K562 (cell line): Measurements from ENCODE around the gene CR2. TPM values are rescaled to one million over a fixed set of nuclear protein-coding genes. Genes with fewer than 3 reads are reported as not detected.

ENCODE experiments used
- ATAC-seq: fragments of 200-7000 bp; cut with Tn5 transposase; 3 replicates; pipeline ENCODE4 v1.9.1; 2020; ENCODE audit warnings: moderate library complexity
- BruUV-seq: library from RNA; stranded (reverse); fragments of 400-500 nt; replicated peaks from 2 replicates; lab custom pipeline; 2021; lab: Mats Ljungman, UMichigan
- CTCF ChIA-PET: fragments of 300-600 bp; formaldehyde crosslinking; extraction: SDS; loops from one replicate; lab custom pipeline; 2021; ENCODE audit warnings: low intra/inter-chr PET ratio; lab: Yijun Ruan, JAX
- POLR2A ChIA-PET: fragments of 300-600, 350-650 bp; sonication (Branson Sonifier 250); formaldehyde crosslinking; extraction: SDS; loops from one replicate; lab custom pipeline; 2021; ENCODE audit warnings: antibody characterized with exemption, inconsistent platforms; lab: Yijun Ruan, JAX
- DNase-seq, 4 experiments: peaks; one replicate each; pipeline versions ENCODE4 v3.0.0 to v3.0.0-alpha.2; 2011 to 2018; ENCODE audit warnings: low spot score in 3 of 4, mixed read lengths in 3 of 4; ENCODE audit errors: extremely low read depth in 1 of 4
- FAIRE-seq: peaks from 2 replicates; lab custom pipeline; 2011; peaks lifted over from hg19 to GRCh38; lab: Jason Lieb, UNC
- H2AFZ ChIP-seq: 2 replicates; pipeline ENCODE4 v1.6.0; 2011; ENCODE audit warnings: low read depth, low read length, control low read depth, inconsistent platforms
- H3K27ac ChIP-seq: fragments of 200-600 bp; 3 replicates; pipeline ENCODE4 v1.8.0; 2011; ENCODE audit warnings: low read depth, mild to moderate bottlenecking, control low read depth, inconsistent platforms, low read length, moderate library complexity, mixed read lengths; ENCODE audit errors: extremely low read depth
- H3K27me3 ChIP-seq, 2 experiments: fragments of 300-600 bp in 1 of 2; 2 replicates in 1 of 2; 3 replicates in 1 of 2; pipeline versions ENCODE4 v1.6.0 to v1.8.0; 2011; ENCODE audit warnings: inconsistent platforms in 2 of 2, low read length in 2 of 2, mild to moderate bottlenecking in 1 of 2, mixed read lengths in 1 of 2, moderate library complexity in 1 of 2; ENCODE audit not compliant: control insufficient read depth in 2 of 2, insufficient read depth in 2 of 2
- H3K36me3 ChIP-seq: fragments of 300-600 bp; 3 replicates; pipeline ENCODE4 v1.8.0; 2011; ENCODE audit warnings: mild to moderate bottlenecking, low read length, inconsistent platforms; ENCODE audit not compliant: control insufficient read depth, insufficient read depth
- H3K4me1 ChIP-seq, 2 experiments: fragments of 200-600 bp in 1 of 2; replicated peaks in 1 of 2; 2 replicates in 1 of 2; 3 replicates in 1 of 2; pipeline versions ENCODE4 v1.5.1 to v1.8.0; 2011; ENCODE audit warnings: inconsistent platforms in 2 of 2, low read length in 2 of 2, mild to moderate bottlenecking in 1 of 2, mixed read lengths in 1 of 2, moderate library complexity in 1 of 2; ENCODE audit not compliant: control insufficient read depth in 2 of 2, insufficient read depth in 2 of 2
- H3K4me2 ChIP-seq: 2 replicates; pipeline ENCODE4 v1.6.1; 2011; ENCODE audit warnings: low read length, control low read depth, inconsistent platforms, mixed read lengths; ENCODE audit not compliant: insufficient read depth
- H3K4me3 ChIP-seq: fragments of 200-600 bp; sonication (generic), shearing (Covaris generic); 2 replicates; pipeline ENCODE4 v1.5.1; 2016; ENCODE audit warnings: control low read depth, inconsistent platforms
- H3K79me2 ChIP-seq: fragments of 200-600 bp; 3 replicates; pipeline ENCODE4 v1.8.0; 2011; ENCODE audit warnings: low read length, inconsistent platforms; ENCODE audit not compliant: control insufficient read depth, insufficient read depth
- H3K9ac ChIP-seq, 2 experiments: 2 replicates each; pipeline versions ENCODE4 v1.6.0 to v1.6.1; 2011; ENCODE audit warnings: low read depth in 2 of 2, low read length in 2 of 2, control low read depth in 1 of 2, inconsistent platforms in 1 of 2, mild to moderate bottlenecking in 1 of 2, mixed read lengths in 1 of 2; ENCODE audit not compliant: insufficient read depth in 1 of 2
- H3K9me1 ChIP-seq: one replicate; pipeline ENCODE4 v1.6.0; 2011; ENCODE audit warnings: inconsistent platforms, mild to moderate bottlenecking, low read length, moderate library complexity; ENCODE audit not compliant: control insufficient read depth, insufficient read depth
- H3K9me3 ChIP-seq: replicated peaks from 2 replicates; pipeline ENCODE4 v1.5.1; 2011; ENCODE audit warnings: low read depth, low read length, inconsistent platforms; ENCODE audit not compliant: control insufficient read depth, insufficient read depth
- H4K20me1 ChIP-seq: replicated peaks from 2 replicates; pipeline ENCODE4 v1.6.1; 2011; ENCODE audit warnings: low read length, inconsistent platforms, mixed read lengths; ENCODE audit not compliant: control insufficient read depth, insufficient read depth
- ARID4B ChIP-seq: sonication (generic); formaldehyde crosslinking; IDR thresholded peaks from 2 replicates; pipeline ENCODE4 v1.8.0; 2022; ENCODE audit warnings: mild to moderate bottlenecking, missing genetic modification reagents
- CBX3 ChIP-seq, 2 experiments: IDR thresholded peaks; 1 replicate in 1 of 2; 2 replicates in 1 of 2; pipeline ENCODE4 v1.6.1; 2012; ENCODE audit warnings: inconsistent platforms in 2 of 2, low read length in 2 of 2, borderline replicate concordance in 1 of 2, control low read depth in 1 of 2
- CEBPG ChIP-seq, 3 experiments: fragments of 200-800 bp in 1 of 3; sonication (Bioruptor generic) in 1 of 3; sonication (generic) in 1 of 3; formaldehyde crosslinking in 1 of 3; IDR thresholded peaks in 2 of 3; conservative IDR thresholded peaks in 1 of 3; 2 replicates each; pipeline versions ENCODE4 v1.6.1 to v1.8.0; 2016 to 2022; ENCODE audit warnings: missing compliant biosample characterization in 2 of 3, missing genetic modification characterization in 2 of 3, mild to moderate bottlenecking in 1 of 3, missing genetic modification reagents in 1 of 3
- CTBP1 ChIP-seq: fragments of 450-650 bp; IDR thresholded peaks from 2 replicates; pipeline ENCODE4 v1.6.1; 2016; ENCODE audit warnings: borderline replicate concordance
- FOSL1 ChIP-seq: fragments of 200-800 bp; sonication (Bioruptor generic); conservative IDR thresholded peaks from 2 replicates; pipeline ENCODE4 v1.6.1; 2016; ENCODE audit warnings: missing genetic modification characterization, missing compliant biosample characterization
- KDM1A ChIP-seq, 2 experiments: fragments of 450-650 bp; IDR thresholded peaks; 2 replicates each; pipeline ENCODE4 v1.6.1; 2016; ENCODE audit warnings: mild to moderate bottlenecking in 2 of 2
- MEIS2 ChIP-seq: fragments of 450-650 bp; IDR thresholded peaks from 2 replicates; pipeline ENCODE4 v1.6.1; 2014; ENCODE audit warnings: mild to moderate bottlenecking; ENCODE audit not compliant: partially characterized antibody
- PRDM10 ChIP-seq: fragments of 450-650 bp; IDR thresholded peaks from 2 replicates; pipeline ENCODE4 v1.6.1; 2018; ENCODE audit not compliant: partially characterized antibody
- RCOR1 ChIP-seq, 2 experiments: IDR thresholded peaks; 2 replicates each; pipeline ENCODE4 v1.6.1; 2012; ENCODE audit warnings: low read depth in 2 of 2, low read length in 2 of 2, borderline replicate concordance in 1 of 2, improper control_type of control experiment in 1 of 2
- SMARCB1 ChIP-seq: IDR thresholded peaks from 2 replicates; pipeline ENCODE4 v1.6.1; 2011; ENCODE audit warnings: improper control_type of control experiment, low read depth; ENCODE audit not compliant: insufficient read length
- TBP ChIP-seq: optimal IDR thresholded peaks from 2 replicates; pipeline ENCODE3; 2011; ENCODE audit warnings: low read depth, low read length, improper control_type of control experiment
- in situ Hi-C: fragments of 300-500 bp; cut with MboI; formaldehyde crosslinking; loops from 4 replicates; pipeline ENCODE4 v1.15.0; 2018; ENCODE audit warnings: inconsistent platforms, mixed read lengths
- intact Hi-C: fragments of 100-400 bp; cut with micrococcal nuclease; formaldehyde crosslinking; loops from 2 replicates; pipeline ENCODE4 v1.14.2; 2022
- polyA plus RNA-seq, 8 experiments: library from polyadenylated mRNA; depleted of rRNA in 4 of 8; stranded (reverse) in 5 of 8; unstranded in 3 of 8; fragments of >200 nt; fragmentation: Nextera tagmentation in 2 of 8; fragmentation: Illumina TruSeq in 1 of 8; extraction: Ambion mirVana in 2 of 8; extraction: Trizol in 1 of 8; gene quantifications; 2 replicates each; pipeline versions ENCODE4 v1.2.1 to v1.2.3, GENCODE V29; 2011 to 2014; ENCODE audit warnings: inconsistent platforms in 1 of 8, missing spikeins in 1 of 8
- total RNA-seq, 7 experiments: library from RNA; depleted of rRNA in 6 of 7; stranded (reverse); fragments of >200 nt in 6 of 7; fragmentation: Illumina TruSeq in 2 of 7; extraction: Trizol in 2 of 7; gene quantifications; 2 replicates each; pipeline versions ENCODE4 v1.2.1 to v1.2.3, GENCODE V29; 2011 to 2021; ENCODE audit warnings: low replicate concordance in 1 of 7

CR2 gene
- total and polyA plus RNA-seq, 9 of the 15 experiments (the other 6 are each of a cell fraction or from before 2014, with no cell fraction given): 0.07 to 0.67 (median 0.37) TPM

DNA sequence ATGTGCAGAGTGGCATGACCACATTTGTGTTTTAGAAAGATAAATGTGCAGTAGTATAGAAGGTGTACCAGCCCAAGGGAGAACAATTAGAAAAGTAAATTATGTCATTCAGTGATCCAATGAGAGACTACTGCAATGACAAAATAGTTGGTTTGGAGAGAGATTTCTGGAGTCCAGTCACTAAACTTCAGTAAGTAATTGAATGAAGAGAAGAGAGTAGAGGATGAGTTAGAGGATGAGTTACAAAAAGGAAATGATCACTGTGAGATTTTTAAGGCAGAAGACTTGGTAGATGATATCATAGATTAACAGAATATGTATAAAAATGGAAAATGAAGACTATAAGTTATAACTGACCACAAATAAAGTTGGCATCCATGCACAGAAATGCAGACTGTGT is 8.4 kb downstream of the CR2 start (continued):
- no peak for TF ChIP-seq ARID4B (CRISPR knock-in tag)
- TF ChIP-seq RCOR1 (IDR thresholded peaks at IDR 0.05; ENCODE audit: borderline replicate concordance in 1 of 2, low read depth in 2 of 2, low read length in 2 of 2): no peak
- TF ChIP-seq CTBP1: no peak
- no peak for TF ChIP-seq TBP

- Histone ChIP-seq H3K9me1 (no peaks in the 10 kb centered on the region), H2AFZ (no peak overlapping the region), H3K9me3 (no peaks in the 10 kb centered on the region), H3K4me1 (peaks cover 0 to 22% of the 10 kb centered on the region in 2 experiments; a peak in 2 of 5 replicates), H3K9ac (no peak overlapping the region), H3K79me2 (no peaks in the 10 kb centered on the region), H3K27ac (no peak overlapping the region), H3K36me3 (no peaks in the 10 kb centered on the region), H4K20me1 (no peaks in the 10 kb centered on the region), H3K4me2 (no peak overlapping the region), H3K4me3 (no peak overlapping the region), H3K27me3 (no peaks in the 10 kb centered on the region)
- intact Hi-C loops: no loop called here
- ATAC-seq (peak; percentile 42; the same call in 1 of the 3 replicates), DNase-seq (peak in 1 of 4 experiments; percentile 27), FAIRE-seq (no peak)
- BruUV-seq: no TSS peak
- in situ Hi-C loops: no loop called here
- ChIA-PET POLR2A (interaction anchor here (0.9 to 1.9 kb wide), 3 partner anchors 10 to 57 kb away, joined by 3 to 7 read pairs (median 3); no protein-coding TSS in a partner anchor), CTCF (interaction anchor here (0.6 kb wide), 1 partner anchor 615 kb away, joined by 3 read pairs; no protein-coding TSS in a partner anchor)
- TF ChIP-seq CBX3 (IDR thresholded peaks at IDR 0.05; ENCODE audit: borderline replicate concordance in 1 of 2, low read length in 2 of 2): no peak
- TF ChIP-seq PRDM10: peak; percentile 37
- TF ChIP-seq MEIS2: peak; percentile 73
- peak; percentile 40 to 41; a peak in 2 of 4 replicates for TF ChIP-seq KDM1A (IDR thresholded peaks at IDR 0.05)
- no peak for TF ChIP-seq CEBPG (CRISPR knock-in tag; IDR thresholded peaks at IDR 0.05)
- peak in 1 of 2 experiments; percentile 52; a peak in 1 of 4 replicates for TF ChIP-seq CEBPG (tag; conservative IDR thresholded peaks at IDR 0.05 in 1 of 2, IDR thresholded peaks at IDR 0.05 in 1 of 2)
- peak in 1 of 2 experiments; percentile 35; a peak in 1 of 4 replicates for TF ChIP-seq RCOR1 (IDR thresholded peaks at IDR 0.05; ENCODE audit: borderline replicate concordance in 1 of 2, low read depth in 2 of 2, low read length in 2 of 2)
- TF ChIP-seq FOSL1 (tag): peak; percentile 79
- TF ChIP-seq SMARCB1: peak; percentile 33
Observed at GRCh38 chr1:207463021-207463420, 8.9 kb downstream of the CR2 start.
